AG04450 (cell line): Measurements from ENCODE around the gene PRUNE2. TPM values are rescaled to one million over a fixed set of nuclear protein-coding genes. Genes with fewer than 3 reads are reported as not detected.
A peak's percentile ranks its signal among the peaks of the same experiment; 100 is the strongest.

Experiments used
- CTCF ChIA-PET: fragments of 300-600, 350-600 bp; formaldehyde crosslinking; extraction: SDS; loops from one replicate; lab custom pipeline; 2022; ENCODE audit warnings: antibody characterized with exemption, inconsistent platforms; lab: Charles Lee
- POLR2A ChIA-PET: fragments of 350-600 bp; formaldehyde crosslinking; extraction: SDS; loops from one replicate; lab custom pipeline; 2021; ENCODE audit warnings: antibody characterized with exemption, inconsistent platforms; lab: Yijun Ruan, JAX
- DNase-seq: peaks from one replicate; pipeline ENCODE4 v3.0.0-alpha.2; 2011; ENCODE audit warnings: low read depth, low spot score
- H3K27ac ChIP-seq: one replicate; pipeline ENCODE4 v1.5.1; 2012; ENCODE audit warnings: low read depth, low read length, control low read depth
- H3K27me3 ChIP-seq: one replicate; pipeline ENCODE4 v1.6.0; 2012; ENCODE audit warnings: low read length; ENCODE audit not compliant: control insufficient read depth, insufficient read depth
- H3K4me3 ChIP-seq: 2 replicates; pipeline ENCODE4 v1.5.1; 2011; ENCODE audit warnings: mild to moderate bottlenecking, low read depth, low read length, control low read depth
- H3K9me3 ChIP-seq: 2 replicates; pipeline ENCODE4 v1.5.1; 2012; ENCODE audit warnings: low read length; ENCODE audit not compliant: control insufficient read depth, insufficient read depth
- polyA plus RNA-seq: library from polyadenylated mRNA; depleted of rRNA; stranded (reverse); fragments of >200 nt; gene quantifications from 2 replicates; pipeline ENCODE4 v1.2.3, GENCODE V29; 2011
- TF ChIP-seq, protein P1 (sequence below): IDR thresholded peaks from 2 replicates; pipeline ENCODE4 v1.5.1; 2011; ENCODE audit warnings: low read depth, low read length, control low read depth, inconsistent platforms

PRUNE2 gene
- polyA plus RNA-seq, 1 experiment = 1.1 TPM

DNA sequence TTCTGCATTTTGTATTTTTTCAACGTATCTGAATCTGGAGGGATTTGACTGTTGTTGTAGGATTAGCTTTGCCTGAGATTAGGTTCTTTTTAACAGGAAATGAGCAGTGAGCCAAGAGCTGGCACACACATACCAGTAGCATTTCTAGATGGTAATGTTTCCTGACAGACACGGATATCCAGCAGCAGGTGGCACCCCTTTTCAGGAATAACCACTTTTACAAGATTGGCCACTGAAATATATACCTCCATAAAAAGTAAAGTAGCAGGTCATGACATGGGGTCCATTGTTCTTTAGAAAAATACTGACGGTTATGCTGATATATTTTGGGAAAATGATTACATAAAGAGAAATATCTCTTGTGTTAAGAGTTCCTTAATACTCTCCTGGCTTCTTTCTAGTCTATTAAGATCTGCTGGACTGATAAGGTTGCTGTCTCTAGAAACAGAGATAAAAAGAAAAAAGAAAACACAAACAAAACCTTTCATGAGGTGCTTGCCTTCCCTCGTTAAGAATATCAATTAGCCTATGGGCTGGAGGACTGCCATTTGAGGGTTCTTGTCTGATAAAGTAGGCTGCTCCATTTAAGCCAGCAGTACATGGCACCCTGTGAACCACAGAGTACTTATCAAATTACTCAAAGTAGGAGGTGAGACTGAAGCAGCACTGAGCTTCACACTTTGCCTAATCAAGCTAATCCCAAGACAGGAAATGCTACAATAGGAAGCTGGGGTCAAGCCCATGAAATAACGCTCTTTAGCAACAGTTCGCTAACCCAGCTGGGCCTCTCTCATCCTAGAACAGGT, 243.2 kb downstream of the PRUNE2 start:
- CTCF ChIA-PET = no interaction called here
- TF ChIP-seq, protein P1, sequence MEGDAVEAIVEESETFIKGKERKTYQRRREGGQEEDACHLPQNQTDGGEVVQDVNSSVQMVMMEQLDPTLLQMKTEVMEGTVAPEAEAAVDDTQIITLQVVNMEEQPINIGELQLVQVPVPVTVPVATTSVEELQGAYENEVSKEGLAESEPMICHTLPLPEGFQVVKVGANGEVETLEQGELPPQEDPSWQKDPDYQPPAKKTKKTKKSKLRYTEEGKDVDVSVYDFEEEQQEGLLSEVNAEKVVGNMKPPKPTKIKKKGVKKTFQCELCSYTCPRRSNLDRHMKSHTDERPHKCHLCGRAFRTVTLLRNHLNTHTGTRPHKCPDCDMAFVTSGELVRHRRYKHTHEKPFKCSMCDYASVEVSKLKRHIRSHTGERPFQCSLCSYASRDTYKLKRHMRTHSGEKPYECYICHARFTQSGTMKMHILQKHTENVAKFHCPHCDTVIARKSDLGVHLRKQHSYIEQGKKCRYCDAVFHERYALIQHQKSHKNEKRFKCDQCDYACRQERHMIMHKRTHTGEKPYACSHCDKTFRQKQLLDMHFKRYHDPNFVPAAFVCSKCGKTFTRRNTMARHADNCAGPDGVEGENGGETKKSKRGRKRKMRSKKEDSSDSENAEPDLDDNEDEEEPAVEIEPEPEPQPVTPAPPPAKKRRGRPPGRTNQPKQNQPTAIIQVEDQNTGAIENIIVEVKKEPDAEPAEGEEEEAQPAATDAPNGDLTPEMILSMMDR = no peak
- Histone ChIP-seq H3K4me3 (no peak overlapping the region), H3K9me3 (no peaks in the 10 kb centered on the region), H3K27ac (no peak overlapping the region), H3K27me3 (peaks cover 4% of the 10 kb centered on the region)
- DNase-seq = no peak
- POLR2A ChIA-PET = no interaction called here

DNA sequence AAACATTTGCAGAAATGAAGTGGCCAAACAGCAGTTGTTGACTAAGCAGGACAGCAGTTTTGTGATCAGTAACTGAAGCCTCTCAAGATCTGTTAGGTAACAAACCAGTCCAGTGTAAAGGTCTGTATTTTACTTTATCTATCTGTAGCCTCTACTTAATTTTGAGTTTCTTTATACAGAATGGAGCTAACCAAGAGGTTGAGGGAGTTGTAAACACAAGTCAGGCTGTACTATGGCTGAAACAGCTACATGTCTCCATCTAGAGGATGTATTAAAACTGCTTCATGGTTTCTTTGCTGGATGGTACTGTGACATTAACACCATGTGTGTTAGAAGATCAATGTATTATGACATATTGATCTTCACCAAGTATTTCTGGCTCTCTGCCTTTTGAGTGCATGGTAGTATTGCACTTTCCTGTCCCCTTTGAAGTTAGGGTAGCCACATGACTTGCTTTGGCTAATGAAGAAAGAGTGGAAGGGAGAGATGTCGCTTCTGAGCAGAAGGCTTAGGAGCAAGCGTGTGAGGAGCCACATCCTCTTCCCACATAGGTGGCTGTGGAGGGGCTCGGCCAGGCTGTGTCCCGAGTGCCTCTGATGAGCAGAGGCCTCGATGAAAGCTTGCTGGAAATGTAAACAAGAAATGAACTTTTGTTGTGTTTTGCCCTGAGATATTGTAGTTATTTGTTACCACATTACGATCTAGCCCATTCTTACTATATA, 247.2 kb downstream of the PRUNE2 start:
- Histone ChIP-seq H3K4me3 (no peak overlapping the region), H3K27ac (no peak overlapping the region), H3K9me3 (no peaks in the 10 kb centered on the region), H3K27me3 (no peaks in the 10 kb centered on the region)
- TF ChIP-seq, protein P1 = peak; percentile 79
- ChIA-PET POLR2A (interaction anchor here (1.0 kb wide), 1 partner anchor 264 kb away, joined by 5 read pairs; the partner anchor contains the start of gene RFK), CTCF (interaction anchor here (0.6 to 6.3 kb wide), 35 partner anchors 8 to 287 kb away, joined by 3 to 120 read pairs (median 3); partner anchors contain the start of genes GCNT1 and RFK)
- peak; percentile 43 for DNase-seq

DNA sequence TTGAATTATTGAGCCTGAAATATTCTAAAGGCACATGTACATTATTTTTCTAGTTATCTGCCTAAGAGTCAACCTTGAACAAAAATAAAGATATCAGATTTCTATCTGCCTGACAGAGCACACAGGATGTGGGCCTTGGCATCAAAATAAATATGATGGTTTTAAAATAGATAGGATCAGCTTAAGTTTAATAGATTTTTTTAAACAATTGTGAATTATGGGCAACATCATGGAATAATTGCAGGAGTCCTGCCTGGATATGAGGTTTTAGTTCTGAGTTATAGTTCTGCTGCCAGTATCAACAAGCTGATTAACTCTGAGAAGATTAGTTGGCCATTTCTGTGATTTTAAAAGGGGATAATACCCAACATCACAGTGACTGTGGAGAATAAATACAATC, 248.6 kb downstream of the PRUNE2 start:
- Histone ChIP-seq H3K27ac (no peak overlapping the region), H3K4me3 (no peak overlapping the region), H3K27me3 (no peaks in the 10 kb centered on the region), H3K9me3 (no peaks in the 10 kb centered on the region)
- no peak for DNase-seq
- TF ChIP-seq, protein P1 = no peak
- CTCF ChIA-PET = interaction anchor here (3.6 to 6.3 kb wide), 2 partner anchors 210 to 255 kb away, joined by 27 to 120 read pairs; no protein-coding TSS in a partner anchor
- POLR2A ChIA-PET = no interaction called here

DNA sequence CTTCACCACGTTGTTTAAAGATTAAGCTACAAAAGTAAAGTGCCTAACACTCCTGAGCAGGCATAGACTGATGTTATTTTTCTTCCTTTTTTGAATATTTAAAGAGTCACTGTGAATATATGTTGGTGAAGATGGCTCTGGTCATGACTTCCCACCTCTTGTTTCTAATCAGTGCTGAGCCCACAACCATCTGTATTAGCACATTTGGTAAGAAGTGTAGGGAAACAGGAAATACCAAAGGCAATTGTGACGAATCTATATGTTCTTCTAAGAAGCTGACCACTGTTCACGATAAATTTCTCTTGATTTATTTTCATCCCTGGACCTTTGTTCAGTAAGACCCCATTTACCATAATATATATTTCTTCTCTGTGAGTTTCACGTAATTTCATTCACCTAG, 249.9 kb downstream of the PRUNE2 start:
- Histone ChIP-seq H3K9me3 (no peaks in the 10 kb centered on the region), H3K27ac (no peak overlapping the region), H3K4me3 (no peak overlapping the region), H3K27me3 (no peaks in the 10 kb centered on the region)
- TF ChIP-seq, protein P1 = no peak
- ChIA-PET CTCF (interaction anchor here (6.3 kb wide), 1 partner anchor 209 kb away, joined by 120 read pairs; no protein-coding TSS in a partner anchor), POLR2A (no interaction called here)
- no peak for DNase-seq
